HG02588 (cell line): ENCODE data around the gene KRT31.
"Not testable (repeated sequence)": the region's sequence is repeated elsewhere in the genome, so short reads cannot be mapped to it uniquely, and the experiment has no call there.

Experiments used
- ATAC-seq: cut with Tn5 transposase; IDR thresholded peaks from one replicate; pipeline ENCODE4 v1.9.1; 2021; ENCODE audit warnings: mild to moderate bottlenecking, moderate library complexity; ENCODE audit not compliant: unreplicated experiment

The KRT31 gene

GRCh38 chr17:41396996-41397660 lies at the start of gene KRT31:
Gene KRT31, minus strand, starts transcription at chr17:41397608. Its CDS starts 69 bp downstream, at chr17:41397539.
- no peak for ATAC-seq

- no peak for ATAC-seq
Observed at GRCh38 chr17:41446806-41447205, 49.4 kb upstream of the KRT31 start.

GRCh38 chr17:41444640-41445039 lies 47.2 kb upstream of the KRT31 start:
- ATAC-seq, result no peak

- ATAC-seq, result no peak
Observed at GRCh38 chr17:41444186-41444585, 46.8 kb upstream of the KRT31 start.

- ATAC-seq, result no peak
Observed at GRCh38 chr17:41442739-41443138, 45.3 kb upstream of the KRT31 start.

GRCh38 chr17:41440531-41441033 lies 43.2 kb upstream of the KRT31 start, which contains the start of gene KRT38:
Gene KRT38, minus strand, starts transcription at chr17:41440983. Its CDS starts 62 bp downstream, at chr17:41440921.
- ATAC-seq, result no peak

- no peak for ATAC-seq
Observed at GRCh38 chr17:41439375-41439774, 42.0 kb upstream of the KRT31 start.

- ATAC-seq, result no peak
Observed at GRCh38 chr17:41437769-41438168, 40.4 kb upstream of the KRT31 start.

GRCh38 chr17:41437254-41437653 lies 39.8 kb upstream of the KRT31 start:
- no peak for ATAC-seq

- no peak for ATAC-seq
Observed at GRCh38 chr17:41434415-41434814, 37.0 kb upstream of the KRT31 start.

GRCh38 chr17:41434005-41434404 lies 36.6 kb upstream of the KRT31 start:
- ATAC-seq, result no peak

- no peak for ATAC-seq
Observed at GRCh38 chr17:41433586-41433985, 36.2 kb upstream of the KRT31 start.

GRCh38 chr17:41430376-41430775 lies 33.0 kb upstream of the KRT31 start:
- ATAC-seq, result not testable (repeated sequence)

- ATAC-seq, result no peak
Observed at GRCh38 chr17:41429667-41430066, 32.3 kb upstream of the KRT31 start.

- no peak for ATAC-seq
Observed at GRCh38 chr17:41428591-41429291, 31.3 kb upstream of the KRT31 start.

- no peak for ATAC-seq
Observed at GRCh38 chr17:41424111-41424635, 26.8 kb upstream of the KRT31 start, which contains the start of gene KRT37. Gene KRT37, minus strand, starts transcription at chr17:41424585. Its CDS starts 62 bp downstream, at chr17:41424523.

GRCh38 chr17:41422586-41422985 lies 25.2 kb upstream of the KRT31 start:
- ATAC-seq, result not testable (repeated sequence)

- ATAC-seq, result no peak
Observed at GRCh38 chr17:41421617-41422016, 24.2 kb upstream of the KRT31 start.

GRCh38 chr17:41421116-41421515 lies 23.7 kb upstream of the KRT31 start:
- no peak for ATAC-seq

- no peak for ATAC-seq
Observed at GRCh38 chr17:41420134-41420533, 22.7 kb upstream of the KRT31 start.

GRCh38 chr17:41419716-41420115 lies 22.3 kb upstream of the KRT31 start:
- no peak for ATAC-seq
